ENCODE results near the gene HBZ. TPM values are rescaled to one million over a fixed set of nuclear protein-coding genes. Genes with fewer than 3 reads are reported as not detected.

Gene HBZ
- total and polyA plus RNA-seq, 2 of the 8 experiments (the other 6 are each of a cell fraction or from before 2014, with no cell fraction given) = 0.12 TPM; not detected in 1

GRCh38 chr16:116015-116414 lies 36.4 kb upstream of the HBZ start:
- no peak overlapping the region for H3K9ac ChIP-seq (replicated peaks in 1 of 4; ENCODE audit: extremely low read depth in 1 of 4, low read depth in 3 of 4, low read length in 3 of 4)
- no peak overlapping the region for H3K4ac ChIP-seq (replicated peaks; ENCODE audit: insufficient read length, low read depth, low read length)
- no peaks in the 10 kb centered on the region for H3K23me2 ChIP-seq (ENCODE audit: low read depth, low read length)
- no peak for DNase-seq (ENCODE audit: low read depth in 1 of 2, low spot score in 2 of 2)
- 0 out of 8 replicates have a peak, but pooled peaks cover 0 to 2% (median 0%) of the 10 kb centered on the region in 4 experiments for H3K36me3 ChIP-seq (ENCODE audit: control insufficient read depth in 2 of 4, insufficient read depth in 4 of 4, low read length in 3 of 4)
- no peak overlapping the region for H2BK120ac ChIP-seq (replicated peaks; ENCODE audit: low read depth, low read length)
- H3K56ac ChIP-seq (replicated peaks; ENCODE audit: insufficient read length, low read depth, low read length) = no peak overlapping the region
- H3K9me3 ChIP-seq (ENCODE audit: insufficient read depth in 2 of 2, low read depth in 1 of 2, low read length in 1 of 2) = no peaks in the 10 kb centered on the region
- no peak overlapping the region for H3K14ac ChIP-seq (ENCODE audit: insufficient read length)
- H4K91ac ChIP-seq (replicated peaks; ENCODE audit: insufficient read length, low read length) = no peak overlapping the region
- FAIRE-seq = no peak
- H2BK15ac ChIP-seq (ENCODE audit: low read length) = no peak overlapping the region
- no peak overlapping the region for H3K4me3 ChIP-seq (ENCODE audit: extremely low read depth in 1 of 4, insufficient read depth in 2 of 4, low read depth in 3 of 4, low read length in 4 of 4)
- H4K8ac ChIP-seq (ENCODE audit: extremely low read depth, insufficient read depth, low read length) = no peak overlapping the region
- H2BK12ac ChIP-seq (ENCODE audit: low read depth, low read length) = no peak overlapping the region
- H3K4me2 ChIP-seq (ENCODE audit: insufficient read depth in 1 of 2, low read depth in 2 of 2, low read length in 2 of 2) = no peak overlapping the region
- no peak overlapping the region for H3K27ac ChIP-seq (ENCODE audit: low read depth, low read length)
- H3K23ac ChIP-seq (ENCODE audit: insufficient read length) = no peak overlapping the region
- WGBS, 2 experiments (ENCODE audit: extremely low coverage in 1 of 2, insufficient coverage in 1 of 2, insufficient read length in 1 of 2, insufficient replicate concordance in 2 of 2, low coverage in 1 of 2, low lambda C conversion rate in 2 of 2, missing lambda C conversion rate in 1 of 2) = 89% methylated on average over 7 of the region's 7 CpGs; no CpG with 5 or more reads in 1 of the 2 experiments
- ChIA-PET POLR2A (ENCODE audit: partially characterized antibody) (interaction anchor here (0.9 to 1.8 kb wide), 3 partner anchors 19 to 47 kb away, joined by 3 to 6 read pairs (median 5); no protein-coding TSS in a partner anchor), CTCF (ENCODE audit: partially characterized antibody) (interaction anchor here (2.6 to 5.8 kb wide), 3 partner anchors 11 to 52 kb away, joined by 24 to 43 read pairs (median 37); partner anchors contain the start of gene HBM)
- H3K18ac ChIP-seq (ENCODE audit: extremely low read depth, low read length) = no peak overlapping the region
- no peak overlapping the region for H2AFZ ChIP-seq (ENCODE audit: low read length)
- H3K27me3 ChIP-seq (replicated peaks in 1 of 4; ENCODE audit: control insufficient read depth in 3 of 4, extremely low read depth in 1 of 4, insufficient read depth in 3 of 4, low read length in 3 of 4) = no peaks in the 10 kb centered on the region
- H3K4me1 ChIP-seq (replicated peaks in 1 of 4; ENCODE audit: control insufficient read depth in 3 of 4, insufficient read depth in 4 of 4, low read length in 3 of 4) = peaks cover 0 to 4% (median 1%) of the 10 kb centered on the region in 4 experiments; a peak in 4 of 7 replicates
- peaks cover 0 to 15% of the 10 kb centered on the region in 2 experiments for H4K20me1 ChIP-seq (replicated peaks in 1 of 2; ENCODE audit: control insufficient read depth in 1 of 2, insufficient read depth in 2 of 2, low read length in 2 of 2)
- H3K79me2 ChIP-seq (ENCODE audit: control insufficient read depth in 1 of 2, insufficient read depth in 2 of 2, low read length in 2 of 2) = no peaks in the 10 kb centered on the region
- no peak overlapping the region for H4K5ac ChIP-seq (ENCODE audit: insufficient read length, low read depth, low read length)
- H2BK20ac ChIP-seq (ENCODE audit: low read length) = no peak overlapping the region
- no peak overlapping the region for H2AK5ac ChIP-seq (ENCODE audit: low read depth, low read length)
- no peak overlapping the region for H2BK5ac ChIP-seq (ENCODE audit: low read depth, low read length)
- no peaks in the 10 kb centered on the region for H3K79me1 ChIP-seq (ENCODE audit: low read depth, low read length)
- TF ChIP-seq, protein P1, sequence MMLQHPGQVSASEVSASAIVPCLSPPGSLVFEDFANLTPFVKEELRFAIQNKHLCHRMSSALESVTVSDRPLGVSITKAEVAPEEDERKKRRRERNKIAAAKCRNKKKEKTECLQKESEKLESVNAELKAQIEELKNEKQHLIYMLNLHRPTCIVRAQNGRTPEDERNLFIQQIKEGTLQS (IDR thresholded peaks at IDR 0.05; ENCODE audit: insufficient read depth, low read depth, low read length) = no peak
- TF ChIP-seq JUND (IDR thresholded peaks at IDR 0.05; ENCODE audit: low read length) (no peak), CEBPB (IDR thresholded peaks at IDR 0.05; ENCODE audit: low read depth, low read length) (no peak), CHD2 (IDR thresholded peaks at IDR 0.05; ENCODE audit: low read length) (no peak), CHD1 (IDR thresholded peaks at IDR 0.05; ENCODE audit: low read depth, low read length) (no peak), EP300 (IDR thresholded peaks at IDR 0.05; ENCODE audit: borderline replicate concordance in 1 of 2, low read depth in 2 of 2, low read length in 2 of 2) (no peak), SIX5 (IDR thresholded peaks at IDR 0.05; ENCODE audit: low read depth, low read length) (no peak), TBP (IDR thresholded peaks at IDR 0.05; ENCODE audit: low read depth, low read length) (no peak), MAFK (IDR thresholded peaks at IDR 0.05; ENCODE audit: low read depth, low read length) (no peak), CTCF (IDR thresholded peaks at IDR 0.05; ENCODE audit: control extremely low read depth in 1 of 3, insufficient read depth in 1 of 3, low read depth in 1 of 3, low read length in 3 of 3) (no peak), RXRA (IDR thresholded peaks at IDR 0.05; ENCODE audit: insufficient read depth, low read depth, low read length) (no peak)
